Testis (tissue), 2 donors: ENCODE results near the gene TREH.
A peak's percentile ranks its signal among the peaks of the same experiment; 100 is the strongest.

Experiments
- POLR2A ChIP-seq: fragments of 450-650 bp; IDR thresholded peaks from one replicate; pipeline ENCODE4 v1.6.1; 2017; ENCODE audit warnings: antibody characterized with exemption, mild to moderate bottlenecking, moderate library complexity
- TF ChIP-seq, protein P1 (sequence below), 3 experiments: fragments of 450-650 bp in 2 of 3; fragments of 200-600 bp in 1 of 3; sonication (generic) in 1 of 3; IDR thresholded peaks; one replicate each; pipeline ENCODE4 v1.5.1; 2016 to 2019; ENCODE audit warnings: antibody characterized with exemption in 3 of 3, mild to moderate bottlenecking in 2 of 3, moderate library complexity in 1 of 3

DNA sequence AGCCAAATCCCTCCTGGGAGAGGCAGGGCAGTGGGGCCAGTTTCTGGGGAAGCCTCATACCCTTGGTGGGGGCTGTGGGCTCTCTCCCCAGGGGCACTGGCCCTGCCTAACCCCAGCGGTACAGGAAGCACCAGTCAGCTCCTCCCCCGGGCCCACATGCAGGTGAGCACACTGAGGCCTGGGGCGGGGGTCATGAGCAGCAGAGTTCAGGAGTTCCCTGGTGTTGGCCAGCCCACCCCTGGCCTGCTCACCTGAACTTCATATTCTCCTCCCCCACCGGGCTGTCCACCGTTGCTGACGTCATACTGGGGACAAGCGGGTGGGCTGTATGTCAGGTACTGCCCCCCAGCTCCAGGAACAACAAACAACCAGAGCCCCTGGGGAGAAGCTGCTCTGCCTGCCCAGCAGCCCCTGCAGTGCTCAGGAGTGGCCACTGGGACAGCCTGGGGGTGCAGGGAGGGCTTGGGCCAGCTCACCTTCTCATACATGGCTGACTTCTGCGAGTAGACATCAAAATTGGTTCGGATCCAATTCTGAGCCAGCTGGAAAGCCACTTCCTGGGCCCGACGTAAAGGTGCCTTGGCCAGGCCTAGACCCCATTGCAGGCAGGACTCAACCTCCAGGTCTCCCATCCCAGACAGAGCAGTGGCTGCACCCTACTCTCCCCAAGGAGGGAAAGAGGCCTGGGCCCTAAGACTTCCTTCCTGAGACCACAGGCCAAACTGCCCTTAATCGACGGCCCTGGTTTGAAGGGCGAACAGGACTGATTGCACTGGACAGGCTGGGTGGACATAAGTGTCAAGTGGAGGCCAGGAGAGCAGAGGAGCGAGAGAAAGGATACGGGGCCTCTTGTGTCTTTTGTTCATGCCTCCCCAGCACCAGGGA lies 20.8 kb downstream of the TREH start:
- TF ChIP-seq, protein P1, sequence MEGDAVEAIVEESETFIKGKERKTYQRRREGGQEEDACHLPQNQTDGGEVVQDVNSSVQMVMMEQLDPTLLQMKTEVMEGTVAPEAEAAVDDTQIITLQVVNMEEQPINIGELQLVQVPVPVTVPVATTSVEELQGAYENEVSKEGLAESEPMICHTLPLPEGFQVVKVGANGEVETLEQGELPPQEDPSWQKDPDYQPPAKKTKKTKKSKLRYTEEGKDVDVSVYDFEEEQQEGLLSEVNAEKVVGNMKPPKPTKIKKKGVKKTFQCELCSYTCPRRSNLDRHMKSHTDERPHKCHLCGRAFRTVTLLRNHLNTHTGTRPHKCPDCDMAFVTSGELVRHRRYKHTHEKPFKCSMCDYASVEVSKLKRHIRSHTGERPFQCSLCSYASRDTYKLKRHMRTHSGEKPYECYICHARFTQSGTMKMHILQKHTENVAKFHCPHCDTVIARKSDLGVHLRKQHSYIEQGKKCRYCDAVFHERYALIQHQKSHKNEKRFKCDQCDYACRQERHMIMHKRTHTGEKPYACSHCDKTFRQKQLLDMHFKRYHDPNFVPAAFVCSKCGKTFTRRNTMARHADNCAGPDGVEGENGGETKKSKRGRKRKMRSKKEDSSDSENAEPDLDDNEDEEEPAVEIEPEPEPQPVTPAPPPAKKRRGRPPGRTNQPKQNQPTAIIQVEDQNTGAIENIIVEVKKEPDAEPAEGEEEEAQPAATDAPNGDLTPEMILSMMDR (IDR thresholded peaks at IDR 0.05), result peak in 1 of 3 experiments; percentile 14
- TF ChIP-seq POLR2A, result no peak
